Activated naive CD8-positive, alpha-beta T cell treated with anti-CD3 and anti-CD28 coated beads, Interleukin-2, amount 50 U/mL, for 24 hours (primary cell): ENCODE data around the gene LZTS3.

Experiments used
- ATAC-seq: fragments of 150-1000 bp; cut with Tn5 transposase; one replicate; pipeline ENCODE4 v1.10.0; 2021
- DNase-seq: peaks from one replicate; pipeline ENCODE4 v3.0.0; 2021
- H3K27ac Mint-ChIP-seq: one replicate; pipeline ENCODE4 v1.8.0; 2021; ENCODE audit warnings: mild to moderate bottlenecking, mixed read lengths
- H3K27me3 Mint-ChIP-seq: one replicate; pipeline ENCODE4 v1.8.0; 2021; ENCODE audit warnings: mixed read lengths
- H3K36me3 Mint-ChIP-seq: one replicate; pipeline ENCODE4 v1.8.0; 2021; ENCODE audit warnings: low read depth, mixed read lengths
- H3K4me1 Mint-ChIP-seq: one replicate; pipeline ENCODE4 v1.8.0; 2021; ENCODE audit warnings: mixed read lengths
- H3K4me3 Mint-ChIP-seq: one replicate; pipeline ENCODE4 v1.8.0; 2021; ENCODE audit warnings: mild to moderate bottlenecking, moderate library complexity, mixed read lengths
- H3K9me3 Mint-ChIP-seq: one replicate; pipeline ENCODE4 v1.8.0; 2021; ENCODE audit warnings: mixed read lengths

Gene LZTS3

GRCh38 chr20:3180319-3180718, 7.0 kb upstream of the LZTS3 start:
- no peaks in the 10 kb centered on the region for H3K36me3 Mint-ChIP-seq
- no peak overlapping the region for H3K27ac Mint-ChIP-seq
- no peaks in the 10 kb centered on the region for H3K9me3 Mint-ChIP-seq
- no peaks in the 10 kb centered on the region for H3K4me1 Mint-ChIP-seq
- H3K27me3 Mint-ChIP-seq, result peaks cover 3% of the 10 kb centered on the region
- ATAC-seq (no peak), DNase-seq (no peak)
- no peak overlapping the region for H3K4me3 Mint-ChIP-seq

GRCh38 chr20:3177746-3178485, 4.6 kb upstream of the LZTS3 start:
- no peak overlapping the region for H3K4me3 Mint-ChIP-seq
- H3K27me3 Mint-ChIP-seq, result peaks cover 14% of the 10 kb centered on the region
- no peaks in the 10 kb centered on the region for H3K36me3 Mint-ChIP-seq
- no peak for DNase-seq
- no peak for ATAC-seq
- H3K27ac Mint-ChIP-seq, result no peak overlapping the region
- H3K9me3 Mint-ChIP-seq, result no peaks in the 10 kb centered on the region
- peaks cover 7% of the 10 kb centered on the region for H3K4me1 Mint-ChIP-seq

GRCh38 chr20:3175270-3175669, 1.9 kb upstream of the LZTS3 start:
- H3K36me3 Mint-ChIP-seq, result no peaks in the 10 kb centered on the region
- no peak for ATAC-seq
- H3K4me3 Mint-ChIP-seq, result no peak overlapping the region
- no peak overlapping the region for H3K27ac Mint-ChIP-seq
- peaks cover 13% of the 10 kb centered on the region for H3K4me1 Mint-ChIP-seq
- H3K27me3 Mint-ChIP-seq, result peaks cover 18% of the 10 kb centered on the region
- DNase-seq, result no peak
- no peaks in the 10 kb centered on the region for H3K9me3 Mint-ChIP-seq

- DNase-seq (no peak), ATAC-seq (no peak)
- H3K4me1 Mint-ChIP-seq, result peaks cover 13% of the 10 kb centered on the region
- H3K36me3 Mint-ChIP-seq, result no peaks in the 10 kb centered on the region
- peak overlapping the region; percentile 77 for H3K4me3 Mint-ChIP-seq
- H3K27me3 Mint-ChIP-seq, result peaks cover 21% of the 10 kb centered on the region
- no peak overlapping the region for H3K27ac Mint-ChIP-seq
- H3K9me3 Mint-ChIP-seq, result no peaks in the 10 kb centered on the region
Observed at GRCh38 chr20:3174442-3175261, 1.3 kb upstream of the LZTS3 start.

DNA sequence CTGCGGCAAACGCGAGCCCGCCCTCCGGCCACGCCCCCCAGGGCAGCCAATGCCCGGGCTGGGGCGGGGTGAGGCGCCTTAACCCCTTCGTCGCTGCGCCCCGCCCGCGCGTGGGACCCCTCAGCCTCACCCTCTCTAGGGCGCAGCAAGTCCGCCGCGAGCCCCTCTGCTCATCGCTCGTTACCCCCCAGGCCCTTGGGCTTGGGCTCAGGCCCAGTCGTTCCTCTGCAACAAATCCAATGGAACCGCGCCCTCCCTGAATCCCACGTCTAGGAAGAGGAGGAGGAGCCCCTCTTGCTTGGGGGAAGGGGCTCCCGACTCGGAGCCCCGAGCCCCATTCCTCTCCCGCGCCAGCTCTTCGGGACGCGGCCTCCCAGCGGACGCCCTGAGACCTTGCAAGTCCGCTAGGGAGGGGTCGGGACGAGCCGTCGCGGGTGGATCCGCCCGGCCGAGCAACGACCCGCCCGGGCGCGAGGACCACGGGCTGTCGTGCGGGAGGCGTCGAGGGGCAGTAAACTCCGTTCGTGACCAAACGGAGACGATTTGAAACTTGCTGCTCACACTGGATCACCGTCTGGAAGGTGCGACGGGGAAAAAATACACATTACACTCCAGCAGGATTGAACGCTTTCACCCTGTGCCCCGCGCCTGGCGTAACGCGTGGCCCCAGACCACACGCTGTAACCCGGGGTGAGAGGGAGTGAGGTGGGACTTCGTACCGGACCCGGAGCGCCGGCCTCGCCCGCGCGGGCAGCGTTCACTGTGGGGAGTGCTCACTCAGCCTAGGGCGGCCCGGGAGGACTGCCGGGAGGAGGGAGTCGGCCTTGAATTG, 477 bp upstream of the LZTS3 start:
- peak; percentile 94 for DNase-seq
- Mint-ChIP-seq H3K4me1 (peaks cover 13% of the 10 kb centered on the region), H3K27me3 (peaks cover 21% of the 10 kb centered on the region), H3K9me3 (no peaks in the 10 kb centered on the region), H3K4me3 (peak overlapping the region; percentile 77), H3K36me3 (no peaks in the 10 kb centered on the region), H3K27ac (no peak overlapping the region)
- ATAC-seq, result peak; percentile 93

DNA sequence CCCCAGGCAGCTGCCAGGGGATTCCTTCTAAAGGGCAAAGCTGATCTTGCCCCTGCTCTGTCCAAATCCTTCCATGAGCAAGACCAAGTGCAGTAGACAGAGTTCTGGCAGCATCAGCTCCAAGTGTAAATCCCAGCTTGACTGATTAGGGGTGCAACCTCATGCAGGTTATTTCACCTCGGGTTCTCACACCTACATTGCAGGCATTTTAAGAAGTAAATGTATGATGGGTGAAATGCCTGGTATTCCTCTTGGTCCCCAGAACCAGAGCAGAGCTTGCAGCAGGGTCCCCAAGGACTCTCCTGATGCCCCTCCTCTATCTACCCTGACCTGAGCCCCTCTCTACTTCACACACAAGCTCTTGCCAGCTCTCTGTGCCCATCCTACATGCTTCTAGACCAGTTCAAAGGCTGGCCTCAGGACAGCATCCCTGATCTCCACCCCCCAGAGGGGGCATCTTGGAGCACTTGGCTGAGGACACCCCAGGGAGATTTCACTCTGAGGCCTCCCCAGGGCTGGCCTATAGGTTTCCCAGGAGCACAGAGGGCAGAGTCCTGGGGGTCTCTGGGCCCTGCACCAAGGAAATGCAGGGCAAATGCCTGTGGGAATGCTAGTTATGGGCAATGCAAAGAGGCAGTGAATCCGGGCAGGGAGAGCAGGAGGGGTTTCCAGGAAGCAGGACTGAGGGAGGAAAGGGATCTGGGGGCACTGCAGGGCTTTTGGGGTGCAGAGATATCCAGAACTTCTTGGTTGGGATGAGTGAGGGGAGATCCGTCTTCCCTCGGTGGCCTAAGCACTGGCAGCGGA, 1.0 kb downstream of the LZTS3 start:
- ATAC-seq (no peak), DNase-seq (no peak)
- Mint-ChIP-seq H3K9me3 (no peaks in the 10 kb centered on the region), H3K27ac (peak overlapping the region; percentile 65), H3K4me3 (peak overlapping the region; percentile 73), H3K27me3 (peaks cover 25% of the 10 kb centered on the region), H3K36me3 (no peaks in the 10 kb centered on the region), H3K4me1 (peaks cover 18% of the 10 kb centered on the region)

- no peak for ATAC-seq
- H3K4me1 Mint-ChIP-seq, result peaks cover 18% of the 10 kb centered on the region
- H3K9me3 Mint-ChIP-seq, result no peaks in the 10 kb centered on the region
- peak overlapping the region; percentile 11 for H3K4me3 Mint-ChIP-seq
- H3K27me3 Mint-ChIP-seq, result peaks cover 26% of the 10 kb centered on the region
- H3K36me3 Mint-ChIP-seq, result no peaks in the 10 kb centered on the region
- no peak for DNase-seq
- no peak overlapping the region for H3K27ac Mint-ChIP-seq
Observed at GRCh38 chr20:3171391-3172125, 1.8 kb downstream of the LZTS3 start.

GRCh38 chr20:3168829-3169590, 4.3 kb downstream of the LZTS3 start:
- Mint-ChIP-seq H3K27ac (no peak overlapping the region), H3K9me3 (no peaks in the 10 kb centered on the region), H3K4me1 (peaks cover 13% of the 10 kb centered on the region), H3K4me3 (no peak overlapping the region), H3K36me3 (no peaks in the 10 kb centered on the region), H3K27me3 (peaks cover 15% of the 10 kb centered on the region)
- DNase-seq (no peak), ATAC-seq (no peak)

DNA sequence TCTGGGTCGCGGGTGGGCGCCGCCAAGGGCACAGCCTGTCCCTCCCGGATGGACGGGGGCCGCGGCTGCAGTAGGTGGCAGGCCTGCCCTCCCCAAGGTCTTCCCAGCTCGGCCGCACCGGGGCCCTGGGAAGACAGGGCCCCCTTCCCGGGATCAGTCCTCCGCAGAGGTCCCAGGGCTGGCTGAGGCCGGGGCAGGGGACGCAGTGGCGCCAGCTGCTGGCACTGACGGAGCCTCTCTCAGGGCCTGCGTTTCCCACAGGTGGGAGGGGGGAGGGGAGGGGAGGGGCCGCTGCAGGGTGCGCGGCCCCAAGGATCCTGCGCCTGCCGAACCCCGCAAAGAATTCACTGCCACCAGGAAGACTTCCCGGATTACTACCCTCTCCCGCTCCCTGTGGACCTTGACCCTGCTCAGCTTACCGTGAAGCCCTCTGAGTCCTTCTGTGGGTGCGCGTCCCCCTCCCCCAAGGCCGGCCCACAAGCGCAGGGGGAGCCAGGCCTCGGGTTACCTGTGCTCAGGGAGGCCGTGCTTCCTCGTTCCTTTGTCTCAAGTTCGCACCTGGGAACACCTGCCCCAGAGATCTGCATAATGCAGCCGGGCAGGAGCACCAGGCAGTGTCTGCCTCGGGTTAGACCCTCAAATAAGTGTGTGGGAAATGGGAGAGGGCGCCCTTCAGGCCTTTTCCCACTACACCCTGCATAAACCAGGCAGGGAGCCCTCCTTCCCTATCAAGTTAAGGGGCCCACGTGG, 5.1 kb downstream of the LZTS3 start:
- Mint-ChIP-seq H3K27ac (no peak overlapping the region), H3K4me3 (no peak overlapping the region), H3K4me1 (peaks cover 11% of the 10 kb centered on the region), H3K36me3 (no peaks in the 10 kb centered on the region), H3K27me3 (peaks cover 12% of the 10 kb centered on the region), H3K9me3 (no peaks in the 10 kb centered on the region)
- DNase-seq, result no peak
- ATAC-seq, result no peak

- peaks cover 11% of the 10 kb centered on the region for H3K4me1 Mint-ChIP-seq
- H3K4me3 Mint-ChIP-seq, result no peak overlapping the region
- H3K9me3 Mint-ChIP-seq, result no peaks in the 10 kb centered on the region
- H3K36me3 Mint-ChIP-seq, result no peaks in the 10 kb centered on the region
- no peak overlapping the region for H3K27ac Mint-ChIP-seq
- peaks cover 12% of the 10 kb centered on the region for H3K27me3 Mint-ChIP-seq
- DNase-seq (no peak), ATAC-seq (no peak)
Observed at GRCh38 chr20:3167738-3168078, 5.6 kb downstream of the LZTS3 start.

DNA sequence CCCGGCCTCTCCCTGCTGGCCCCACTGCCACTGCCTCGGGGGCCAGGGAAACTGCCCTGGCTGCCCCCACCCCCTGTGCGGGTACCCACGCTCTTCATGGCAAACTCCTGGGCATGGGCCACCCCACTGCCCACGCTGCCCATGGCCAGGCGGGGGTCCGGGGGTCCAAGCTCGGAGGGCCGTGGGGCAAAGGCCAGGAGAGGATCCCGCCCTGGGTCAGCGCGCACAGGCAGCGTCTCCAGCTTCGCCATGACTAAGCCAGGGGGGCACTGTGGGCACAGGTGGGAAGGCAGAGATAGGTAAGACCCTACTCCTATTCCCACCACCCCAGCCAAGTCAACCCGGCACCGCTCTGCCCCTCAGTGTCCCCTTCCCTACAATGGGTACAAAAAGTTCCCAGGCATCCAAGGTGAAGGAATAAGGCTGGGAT, 6.4 kb downstream of the LZTS3 start:
- Mint-ChIP-seq H3K4me1 (peaks cover 6% of the 10 kb centered on the region), H3K27ac (no peak overlapping the region), H3K27me3 (peaks cover 10% of the 10 kb centered on the region), H3K9me3 (no peaks in the 10 kb centered on the region), H3K4me3 (no peak overlapping the region), H3K36me3 (no peaks in the 10 kb centered on the region)
- no peak for ATAC-seq
- DNase-seq, result no peak

GRCh38 chr20:3166338-3166912, 6.9 kb downstream of the LZTS3 start:
- DNase-seq (no peak), ATAC-seq (no peak)
- Mint-ChIP-seq H3K27me3 (peaks cover 9% of the 10 kb centered on the region), H3K4me1 (peaks cover 5% of the 10 kb centered on the region), H3K36me3 (no peaks in the 10 kb centered on the region), H3K27ac (no peak overlapping the region), H3K9me3 (no peaks in the 10 kb centered on the region), H3K4me3 (no peak overlapping the region)
